ENCODE data around the gene VIPR1.

The VIPR1 gene

GRCh38 chr3:42513121-42513520 is 10.7 kb downstream of the VIPR1 start:
- no peak for DNase-seq

GRCh38 chr3:42513521-42513920 is 11.1 kb downstream of the VIPR1 start:
- no peak for DNase-seq

DNA sequence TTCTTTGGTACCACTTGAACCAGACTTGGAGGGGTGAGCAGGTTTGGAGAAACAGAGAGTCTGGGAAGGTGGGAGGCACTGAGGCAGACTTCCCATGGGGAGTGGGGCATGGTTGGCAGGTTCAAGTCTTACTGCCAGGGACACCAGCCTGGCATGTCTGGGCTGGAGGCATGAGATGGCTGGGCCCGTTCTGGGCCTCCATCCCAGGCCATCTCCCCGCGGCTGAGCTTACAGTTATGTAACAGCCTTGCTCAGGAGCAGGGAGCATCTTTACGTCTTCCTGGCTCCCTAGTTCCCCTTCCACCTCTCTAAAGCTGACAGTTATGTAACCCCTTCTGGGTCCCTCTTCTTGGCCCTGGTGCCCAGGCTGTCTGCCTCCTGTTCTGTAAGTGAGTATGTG is 12.4 kb downstream of the VIPR1 start:
- DNase-seq = no peak

DNA sequence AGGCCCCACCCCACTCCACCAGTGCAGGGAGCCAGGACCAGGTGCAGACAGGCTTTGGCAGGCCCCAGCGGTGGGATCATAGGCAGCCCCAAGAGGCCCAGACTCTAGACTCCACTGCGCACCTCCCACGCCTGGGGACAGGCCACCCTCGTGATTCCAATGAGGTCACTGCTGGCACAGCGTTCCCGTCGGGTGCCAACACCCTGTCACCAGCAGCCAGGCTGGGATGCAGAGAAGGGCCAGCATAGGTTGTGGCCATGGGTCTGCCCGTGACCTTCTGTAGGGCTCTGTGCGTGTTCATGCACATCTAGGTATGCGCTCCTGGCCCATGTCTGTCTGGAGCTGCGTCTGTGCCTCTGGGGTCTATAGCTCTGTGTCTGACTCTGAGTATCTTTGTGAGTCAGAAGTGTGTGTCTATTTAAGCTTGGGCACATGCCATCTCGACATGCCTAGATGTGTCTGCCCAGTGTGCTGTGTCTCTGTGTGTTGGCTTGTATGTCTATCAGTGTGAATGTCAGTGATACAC is 13.0 kb downstream of the VIPR1 start:
- DNase-seq = no peak

GRCh38 chr3:42515976-42516375 is 13.5 kb downstream of the VIPR1 start:
- DNase-seq = no peak

DNA sequence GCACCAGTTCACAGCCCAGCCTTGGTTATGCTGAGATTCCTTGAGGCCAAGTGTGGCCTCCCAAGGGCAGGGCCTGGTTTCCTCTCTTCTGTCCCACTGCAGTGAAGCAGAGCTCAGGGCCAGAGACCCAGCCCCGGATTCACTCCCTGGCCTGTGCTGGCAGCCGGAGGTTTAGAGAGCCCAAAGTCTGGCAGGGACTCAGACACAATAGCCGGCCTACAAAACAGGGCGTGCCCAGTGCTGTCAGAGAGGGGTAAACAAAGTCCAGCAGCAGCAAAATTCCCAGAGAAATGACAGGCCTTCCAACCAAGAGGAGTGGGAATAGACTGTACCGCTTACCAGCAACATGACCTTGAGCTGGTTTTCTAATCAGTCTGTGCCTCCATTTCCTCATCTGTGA is 14.0 kb downstream of the VIPR1 start:
- DNase-seq = no peak

DNA sequence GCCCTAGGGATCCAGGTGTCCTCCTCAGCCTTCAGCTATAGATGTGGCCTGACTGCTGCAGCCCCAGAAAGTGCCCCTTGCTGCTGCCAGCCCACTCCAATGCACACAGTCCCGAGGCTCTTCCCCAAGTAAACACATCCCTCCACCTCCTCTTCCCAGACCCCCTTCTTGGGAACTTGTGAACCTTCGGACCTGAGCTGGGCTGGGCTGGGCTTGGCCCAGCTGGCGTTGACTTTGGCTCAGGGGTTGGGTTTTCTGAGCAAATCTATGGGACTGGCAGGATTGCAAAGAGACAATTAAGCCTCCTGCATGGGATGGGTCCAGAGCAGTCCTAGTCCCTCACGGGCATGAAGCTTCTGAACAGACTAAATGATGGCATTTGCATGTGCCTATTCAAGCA is 14.7 kb downstream of the VIPR1 start:
- DNase-seq = no peak

- DNase-seq = no peak
Measured at GRCh38 chr3:42518800-42519567, 16.5 kb downstream of the VIPR1 start.

- DNase-seq = no peak
Measured at GRCh38 chr3:42519568-42519962, 17.1 kb downstream of the VIPR1 start.

GRCh38 chr3:42520336-42520735 is 17.9 kb downstream of the VIPR1 start:
- no peak for DNase-seq

DNA sequence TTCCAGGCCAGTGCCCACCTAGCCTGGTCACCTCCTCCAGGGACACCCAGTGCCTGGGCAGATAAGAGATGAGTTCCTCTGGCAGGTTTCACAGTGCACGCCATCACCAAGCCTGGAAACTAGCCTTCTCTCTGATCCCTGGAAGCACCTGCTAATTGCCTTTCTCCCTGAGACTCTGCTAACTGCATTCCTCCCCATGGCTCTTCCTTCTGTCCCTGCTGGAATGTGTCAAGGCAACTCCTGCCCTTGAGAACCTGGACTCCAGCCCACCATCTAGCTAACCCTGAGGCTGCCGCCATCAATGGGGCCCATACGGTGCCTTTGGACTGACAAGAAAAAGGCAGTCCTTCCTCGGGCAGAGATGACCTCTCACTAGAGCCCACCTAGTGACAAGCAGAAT is 18.5 kb downstream of the VIPR1 start:
- no peak for DNase-seq

GRCh38 chr3:42524751-42525150 is 22.3 kb downstream of the VIPR1 start:
- DNase-seq = no peak

GRCh38 chr3:42525212-42525611 is 22.8 kb downstream of the VIPR1 start:
- DNase-seq = no peak

DNA sequence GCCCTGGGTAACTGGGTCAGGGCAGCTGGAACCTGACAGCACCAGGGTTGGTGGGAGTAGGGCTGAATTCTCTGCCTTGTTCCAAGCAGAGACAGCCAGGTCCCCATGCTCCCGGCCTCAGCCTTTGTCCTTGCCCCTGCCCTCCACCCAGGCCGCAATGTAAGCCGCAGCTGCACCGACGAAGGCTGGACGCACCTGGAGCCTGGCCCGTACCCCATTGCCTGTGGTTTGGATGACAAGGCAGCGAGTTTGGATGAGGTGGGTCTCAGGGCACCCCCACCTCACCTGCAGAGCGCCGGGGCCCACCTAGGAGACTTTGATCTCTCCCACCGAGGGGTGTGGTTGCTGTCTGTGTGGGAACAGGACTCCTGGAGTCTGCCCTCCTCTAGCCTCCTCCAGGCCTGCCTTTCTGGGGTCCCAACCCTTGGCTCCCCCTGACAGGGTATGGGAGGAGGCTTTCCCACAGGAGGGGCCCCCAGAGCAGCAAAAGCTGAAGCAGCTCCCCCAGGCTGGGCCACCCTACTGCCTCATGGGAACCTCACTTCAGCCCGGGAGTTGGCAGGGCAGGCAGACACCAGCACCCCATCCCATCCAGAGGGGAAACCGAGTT is 23.4 kb downstream of the VIPR1 start:
- DNase-seq = no peak

GRCh38 chr3:42526616-42527367 is 24.3 kb downstream of the VIPR1 start:
- DNase-seq = no peak

DNA sequence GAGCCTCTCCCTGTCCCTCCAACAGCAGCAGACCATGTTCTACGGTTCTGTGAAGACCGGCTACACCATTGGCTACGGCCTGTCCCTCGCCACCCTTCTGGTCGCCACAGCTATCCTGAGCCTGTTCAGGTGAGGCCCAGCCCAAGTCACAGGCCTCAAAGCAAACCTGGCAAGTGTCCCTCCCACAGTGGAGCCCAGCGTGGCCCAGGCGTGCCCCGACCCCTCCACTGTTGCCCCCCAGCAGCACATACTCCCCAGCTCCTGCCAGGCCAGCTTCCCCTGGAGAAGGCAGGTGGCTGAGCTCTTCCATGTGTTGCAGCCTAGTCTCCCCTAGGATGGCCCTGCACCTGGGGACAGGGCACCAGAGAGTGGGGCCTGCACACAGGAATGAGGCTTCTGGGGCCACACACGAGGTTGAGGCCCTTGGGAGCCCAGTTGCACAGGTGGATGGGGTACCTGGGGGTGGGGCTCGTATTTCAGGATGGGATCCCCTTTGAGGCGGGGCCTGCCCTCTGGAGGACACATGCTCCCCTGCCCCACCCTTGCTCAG is 25.0 kb downstream of the VIPR1 start:
- no peak for DNase-seq

DNA sequence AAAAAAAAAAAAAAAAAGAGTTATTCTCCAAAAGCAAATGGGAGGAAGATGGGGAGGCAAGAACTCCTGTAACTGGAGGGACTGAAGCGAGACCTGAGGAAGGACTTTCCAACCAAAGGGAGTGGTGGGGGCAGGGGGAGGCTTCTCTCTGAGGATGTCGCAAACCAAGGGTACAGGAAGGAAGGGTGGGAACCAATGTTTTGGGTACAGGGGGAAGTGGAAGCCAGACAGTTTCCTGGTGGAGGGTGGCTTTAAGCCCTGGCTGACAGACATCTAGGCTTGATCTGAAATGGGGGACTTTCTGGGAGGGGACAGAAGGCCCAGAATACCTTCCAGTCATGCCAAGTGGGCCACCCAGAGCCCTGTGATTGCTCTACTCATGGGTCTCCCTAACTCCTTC is 27.0 kb downstream of the VIPR1 start:
- no peak for DNase-seq

GRCh38 chr3:42530073-42530472 is 27.6 kb downstream of the VIPR1 start:
- no peak for DNase-seq

DNA sequence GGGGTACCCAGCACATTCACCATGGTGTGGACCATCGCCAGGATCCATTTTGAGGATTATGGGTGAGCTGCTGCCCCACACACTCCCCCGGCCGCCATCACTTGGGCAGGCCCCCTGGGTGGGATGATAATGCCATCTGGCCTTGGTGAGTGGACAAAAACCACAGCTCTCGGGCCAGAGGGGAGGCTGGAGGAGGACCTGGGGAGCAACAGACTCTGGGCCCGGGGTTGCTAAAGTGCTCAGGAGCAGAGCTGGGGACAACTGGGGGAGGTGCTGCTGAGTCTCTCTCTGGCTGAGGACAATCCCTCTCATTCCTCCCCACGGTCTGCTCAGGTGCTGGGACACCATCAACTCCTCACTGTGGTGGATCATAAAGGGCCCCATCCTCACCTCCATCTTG is 29.0 kb downstream of the VIPR1 start:
- DNase-seq = no peak

DNA sequence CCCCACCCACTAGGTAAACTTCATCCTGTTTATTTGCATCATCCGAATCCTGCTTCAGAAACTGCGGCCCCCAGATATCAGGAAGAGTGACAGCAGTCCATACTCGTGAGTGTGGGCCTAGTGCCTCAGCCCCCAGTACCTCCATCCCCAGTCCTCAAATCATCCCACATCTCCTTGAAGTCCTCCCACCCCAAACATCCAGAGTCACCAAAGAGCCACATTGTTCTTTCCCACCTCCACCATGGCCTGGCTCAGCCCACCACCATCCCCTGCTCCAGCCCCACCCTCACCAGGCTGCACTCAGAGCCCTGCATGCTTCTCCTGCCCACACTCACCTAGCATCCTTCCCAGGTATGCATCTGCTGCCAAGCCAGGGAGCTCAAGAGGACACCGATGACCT is 29.8 kb downstream of the VIPR1 start:
- DNase-seq = no peak

GRCh38 chr3:42533161-42533897 is 30.9 kb downstream of the VIPR1 start:
- DNase-seq = no peak

- peak; percentile 38 for DNase-seq
Measured at GRCh38 chr3:42535981-42536784, 33.7 kb downstream of the VIPR1 start.

All from hematopoietic multipotent progenitor cell treated with erythropoietin and hydrocortisone succinate and interleukin-3 and kit ligand, for 8 days (in vitro differentiated cells).